HFF-Myc (cell line): ENCODE results near the gene GRID1.

ENCODE experiments used
- DNase-seq: peaks from one replicate; pipeline ENCODE4 v3.0.0-alpha.2; 2011; ENCODE audit warnings: low read depth; ENCODE audit errors: extremely low read depth
- H3K4me3 ChIP-seq: replicated peaks from 2 replicates; pipeline ENCODE4 v1.5.1; 2011; ENCODE audit warnings: low read depth, mild to moderate bottlenecking, control low read depth, low read length
- CTCF ChIP-seq: IDR thresholded peaks from 2 replicates; pipeline ENCODE4 v1.5.1; 2012; ENCODE audit warnings: mild to moderate bottlenecking, low read depth, low read length, control low read depth; ENCODE audit errors: missing control alignments

The GRID1 gene

GRCh38 chr10:86347856-86348255 is 18.7 kb downstream of the GRID1 start:
- DNase-seq: no peak
- TF ChIP-seq CTCF: no peak
- H3K4me3 ChIP-seq: no peak overlapping the region

DNA sequence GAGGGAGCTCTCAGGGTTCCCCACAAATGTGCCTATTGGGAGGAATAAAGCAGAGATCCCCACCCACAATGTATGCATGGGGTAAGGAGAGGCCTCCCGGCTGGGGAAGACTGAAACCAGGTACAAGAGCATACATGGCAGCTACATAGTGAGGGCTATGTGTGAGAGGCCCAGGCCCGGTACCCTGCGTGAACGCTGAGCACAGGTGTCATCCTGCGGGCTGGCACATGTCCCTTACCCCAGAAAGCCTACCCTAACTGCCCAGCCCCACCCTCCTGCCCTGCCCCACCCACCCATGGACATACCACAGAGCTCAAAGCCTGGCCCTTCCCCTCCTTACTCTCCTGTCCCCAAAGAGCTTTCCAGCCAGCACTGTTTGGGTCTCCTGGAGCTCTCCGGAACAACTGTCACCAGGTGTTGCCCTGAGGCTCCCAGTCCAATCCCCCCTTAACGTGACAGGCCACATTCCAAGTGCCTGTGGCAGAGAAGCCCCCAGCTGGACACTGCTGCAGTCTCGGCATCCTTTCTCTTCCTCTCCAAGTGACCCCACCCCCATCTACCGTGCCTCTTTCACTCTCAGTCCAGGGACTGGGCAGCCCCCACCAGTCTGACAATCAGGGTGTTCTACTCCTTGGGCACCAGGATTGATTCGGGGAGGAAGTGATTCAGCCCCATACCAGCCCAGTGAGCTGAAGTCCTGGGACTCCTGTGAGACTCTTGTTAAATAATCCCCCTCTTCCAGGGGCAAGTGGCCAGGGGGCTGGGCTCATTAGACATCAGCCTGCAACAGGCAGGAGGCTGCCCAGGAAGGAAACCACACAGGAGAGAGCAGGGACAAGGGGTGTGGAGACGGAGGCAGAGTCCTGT is 19.6 kb downstream of the GRID1 start:
- TF ChIP-seq CTCF: no peak
- DNase-seq: no peak
- H3K4me3 ChIP-seq: no peak overlapping the region

DNA sequence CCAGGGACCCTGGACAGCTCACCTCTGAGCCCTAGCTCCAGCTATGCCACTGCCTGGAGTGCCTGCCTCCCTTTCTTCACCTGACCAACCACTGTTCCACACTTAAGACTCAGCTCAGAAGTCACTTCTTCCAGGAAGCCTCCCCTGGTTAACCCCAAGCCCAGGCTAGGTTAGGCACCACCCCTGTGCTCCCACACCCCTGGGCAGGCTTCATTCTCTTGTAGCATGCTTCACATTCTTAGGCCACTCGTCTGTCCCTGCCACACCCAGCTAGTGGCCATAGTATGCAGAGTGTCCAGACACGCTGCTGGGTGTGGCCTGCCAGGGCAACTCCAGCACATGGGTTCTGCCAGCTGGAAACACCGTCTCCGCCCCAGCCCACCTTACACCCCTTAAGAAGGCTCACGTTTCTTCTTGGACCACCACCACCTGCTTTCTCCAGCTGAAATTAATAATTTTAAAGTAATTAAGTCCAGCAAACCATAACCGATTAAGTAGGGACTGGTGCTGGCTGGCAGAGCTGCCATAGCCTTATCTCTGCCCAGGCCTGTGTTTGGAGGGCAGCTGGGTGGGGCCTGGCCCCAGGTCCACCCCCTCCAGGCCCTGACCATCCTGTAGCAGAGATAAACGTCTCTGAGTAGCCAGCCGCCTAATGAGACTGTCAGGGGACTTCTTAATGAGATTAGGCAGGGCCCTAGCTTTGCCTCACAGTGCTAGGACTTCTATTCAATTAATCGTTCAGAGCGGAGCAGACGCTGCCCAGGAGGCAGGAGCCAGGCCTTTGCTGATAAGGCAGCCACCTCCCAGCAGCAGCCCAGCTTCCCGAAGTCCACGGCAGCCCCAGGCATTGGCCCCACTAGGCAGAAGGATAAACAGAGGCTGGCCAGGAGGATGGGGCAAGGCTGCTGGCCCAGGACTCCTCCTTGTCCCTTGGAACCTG is 20.5 kb downstream of the GRID1 start:
- DNase-seq: no peak
- no peak overlapping the region for H3K4me3 ChIP-seq
- no peak for TF ChIP-seq CTCF

DNA sequence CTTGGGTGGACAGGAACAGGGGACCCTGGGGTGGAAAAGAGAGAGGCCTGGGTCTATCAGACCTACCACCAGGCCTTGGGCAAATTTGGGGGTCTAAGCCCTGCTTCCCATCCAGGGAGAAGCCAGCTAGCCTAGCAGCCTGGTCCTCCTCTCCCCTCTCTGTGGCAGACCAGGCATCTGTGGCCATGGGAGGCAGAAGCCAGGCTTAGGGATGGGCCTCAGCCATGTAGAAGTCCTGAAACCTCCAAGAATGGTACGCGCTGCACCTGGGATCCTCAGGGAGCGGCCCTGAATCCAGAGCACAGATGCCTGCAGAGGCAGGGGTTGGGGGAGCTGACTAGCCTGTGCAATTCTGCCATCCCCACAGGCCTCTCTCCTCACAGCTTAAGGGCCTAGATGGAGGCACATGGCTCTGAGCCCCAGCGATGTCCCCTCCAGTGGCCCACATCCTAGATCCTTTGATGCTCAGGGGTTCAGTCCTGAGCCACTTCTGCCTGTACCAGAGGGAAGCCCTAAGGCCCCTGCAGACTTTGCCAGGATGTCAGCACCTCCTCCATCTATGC is 21.2 kb downstream of the GRID1 start:
- DNase-seq: no peak
- no peak for TF ChIP-seq CTCF
- H3K4me3 ChIP-seq: no peak overlapping the region

DNA sequence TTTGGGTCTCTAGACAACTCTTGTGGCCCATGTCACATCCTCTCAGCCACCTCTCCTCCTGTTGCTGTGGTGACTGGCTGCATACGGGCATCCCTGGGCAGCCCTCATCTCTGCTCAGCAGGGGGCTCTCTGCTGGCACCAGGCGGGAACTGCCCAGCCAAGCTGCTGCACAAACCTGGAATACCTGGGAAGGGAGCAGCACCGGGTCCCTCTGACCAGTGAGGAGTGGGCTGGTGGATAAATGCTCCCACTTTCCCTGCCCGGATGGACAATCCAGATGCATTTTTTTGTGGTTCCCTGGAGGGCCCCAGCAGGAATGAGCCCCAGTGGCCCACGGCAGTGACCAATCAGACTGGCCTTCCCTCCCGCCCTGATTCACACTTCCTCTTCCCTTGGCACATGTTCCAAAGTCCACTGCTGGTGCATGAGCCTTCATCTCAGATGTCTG is 21.9 kb downstream of the GRID1 start:
- DNase-seq: no peak
- no peak for TF ChIP-seq CTCF
- H3K4me3 ChIP-seq: no peak overlapping the region

DNA sequence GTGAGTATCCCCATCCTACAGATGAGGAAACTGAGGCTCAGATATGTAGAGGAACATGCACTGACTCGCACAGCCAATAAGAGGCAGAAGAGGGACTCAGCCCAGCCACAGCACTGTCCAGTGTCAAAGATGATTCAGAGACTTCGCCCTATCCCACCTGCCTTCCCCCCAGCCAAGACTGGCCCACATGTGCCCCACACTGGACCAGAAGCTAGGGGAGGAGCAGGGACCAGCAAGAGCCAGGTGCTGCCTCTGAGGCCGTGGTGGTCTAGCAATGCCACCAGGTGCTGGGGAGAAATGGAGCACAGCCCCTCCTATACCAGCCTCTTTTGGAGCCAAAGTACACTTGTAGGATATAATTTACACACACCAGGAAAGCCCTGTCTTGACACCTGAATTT is 22.3 kb downstream of the GRID1 start:
- TF ChIP-seq CTCF: no peak
- H3K4me3 ChIP-seq: no peak overlapping the region
- no peak for DNase-seq
